ENCODE results near the gene CHRNE. TPM values are rescaled to one million over a fixed set of nuclear protein-coding genes. Genes with fewer than 3 reads are reported as not detected.
A peak's percentile ranks its signal among the peaks of the same experiment; 100 is the strongest.

CHRNE gene
- total RNA-seq, 3 donors from 2014 or later = 0.24 to 1.3 TPM; not detected in 1

GRCh38 chr17:4946312-4946976 is 43.5 kb upstream of the CHRNE start:
- no peaks in the 10 kb centered on the region for H3K36me3 ChIP-seq (ENCODE audit: low read depth)
- intact Hi-C loops (cut with DNase I, micrococcal nuclease) = no loop called here
- ATAC-seq = no peak
- no peak for TF ChIP-seq CTCF (IDR thresholded peaks at IDR 0.05)
- no peak for DNase-seq
- H3K9me3 ChIP-seq = no peaks in the 10 kb centered on the region
- H3K4me3 ChIP-seq = no peak overlapping the region
- peaks cover 40% of the 10 kb centered on the region for H3K4me1 ChIP-seq (ENCODE audit: low read depth)

- ATAC-seq = no peak
- intact Hi-C loops (cut with DNase I, micrococcal nuclease) = no loop called here
- H3K9me3 ChIP-seq = no peaks in the 10 kb centered on the region
- no peak overlapping the region for H3K4me3 ChIP-seq
- peaks cover 41% of the 10 kb centered on the region for H3K4me1 ChIP-seq (ENCODE audit: low read depth)
- TF ChIP-seq CTCF (IDR thresholded peaks at IDR 0.05) = no peak
- H3K36me3 ChIP-seq (ENCODE audit: low read depth) = no peaks in the 10 kb centered on the region
- DNase-seq = no peak
Measured at GRCh38 chr17:4945944-4946280, 43.0 kb upstream of the CHRNE start.

GRCh38 chr17:4945176-4945943 is 42.5 kb upstream of the CHRNE start:
- H3K4me3 ChIP-seq = no peak overlapping the region
- ATAC-seq = peak; percentile 33
- H3K9me3 ChIP-seq = no peaks in the 10 kb centered on the region
- H3K36me3 ChIP-seq (ENCODE audit: low read depth) = no peaks in the 10 kb centered on the region
- TF ChIP-seq CTCF (IDR thresholded peaks at IDR 0.05) = no peak
- peak; percentile 77 to 88 (median 82) for DNase-seq
- intact Hi-C loops (cut with DNase I, micrococcal nuclease) = no loop called here
- H3K4me1 ChIP-seq (ENCODE audit: low read depth) = peaks cover 38% of the 10 kb centered on the region

- no peak overlapping the region for H3K4me3 ChIP-seq
- ATAC-seq (no peak), DNase-seq (peak in 1 of 3 donors; percentile 68)
- H3K36me3 ChIP-seq (ENCODE audit: low read depth) = no peaks in the 10 kb centered on the region
- H3K4me1 ChIP-seq (ENCODE audit: low read depth) = peaks cover 36% of the 10 kb centered on the region
- no peak for TF ChIP-seq CTCF (IDR thresholded peaks at IDR 0.05)
- H3K9me3 ChIP-seq = no peaks in the 10 kb centered on the region
- intact Hi-C loops (cut with DNase I, micrococcal nuclease) = no loop called here
Measured at GRCh38 chr17:4944554-4945175, 41.8 kb upstream of the CHRNE start.

- no peak for ATAC-seq
- no peak for TF ChIP-seq CTCF (IDR thresholded peaks at IDR 0.05)
- Histone ChIP-seq H3K9me3 (no peaks in the 10 kb centered on the region), H3K4me3 (no peak overlapping the region), H3K36me3 (ENCODE audit: low read depth) (no peaks in the 10 kb centered on the region), H3K4me1 (ENCODE audit: low read depth) (peaks cover 37% of the 10 kb centered on the region)
- intact Hi-C loops (cut with DNase I, micrococcal nuclease) = no loop called here
- DNase-seq = peak in 1 of 3 donors; percentile 68
Measured at GRCh38 chr17:4944163-4944553, 41.3 kb upstream of the CHRNE start.

Measured in mucosa of descending colon (tissue), 3 donors.